ENCODE data around the gene GARIN1A.
"Not testable (repeated sequence)": the region's sequence is repeated elsewhere in the genome, so short reads cannot be mapped to it uniquely, and the experiment has no call there.

DNA sequence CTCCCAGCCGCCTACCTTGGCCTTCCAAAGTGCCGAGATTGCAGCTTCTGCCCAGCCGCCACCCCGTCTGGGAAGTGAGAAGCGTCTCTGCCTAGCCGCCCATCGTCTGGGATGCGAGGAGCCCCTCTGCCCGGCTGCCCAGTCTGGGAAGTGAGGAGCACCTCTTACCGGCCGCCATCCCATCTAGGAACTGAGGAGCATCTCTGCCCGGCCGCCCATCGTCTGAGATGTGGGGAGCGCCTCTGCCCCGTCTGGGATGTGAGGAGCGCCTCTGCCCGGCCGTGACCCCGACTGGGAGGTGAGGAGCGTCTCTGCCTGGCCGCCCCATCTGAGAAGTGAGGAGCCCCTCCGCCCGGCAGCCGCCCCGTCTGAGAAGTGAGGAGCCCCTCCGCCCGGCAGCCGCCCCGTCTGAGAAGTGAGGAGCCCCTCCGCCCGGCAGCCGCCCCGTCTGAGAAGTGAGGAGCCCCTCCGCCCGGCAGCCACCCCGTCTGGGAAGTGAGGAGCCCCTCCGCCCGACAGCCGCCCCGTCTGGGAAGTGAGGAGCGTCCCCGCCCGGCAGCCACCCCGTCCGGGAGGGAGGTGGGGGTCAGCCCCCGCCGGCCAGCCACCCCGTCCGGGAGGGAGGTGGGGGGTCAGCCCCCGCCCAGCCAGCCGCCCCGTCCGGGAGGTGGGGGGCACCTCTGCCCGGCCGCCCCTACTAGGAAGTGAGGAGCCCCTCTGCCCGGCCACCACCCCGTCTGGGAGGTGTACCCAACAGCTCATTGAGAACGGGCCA, 17.3 kb downstream of the GARIN1A start:
- not testable (repeated sequence) for TF ChIP-seq EZH2 (IDR thresholded peaks at IDR 0.05; ENCODE audit: low read depth)
- TF ChIP-seq, protein P1, sequence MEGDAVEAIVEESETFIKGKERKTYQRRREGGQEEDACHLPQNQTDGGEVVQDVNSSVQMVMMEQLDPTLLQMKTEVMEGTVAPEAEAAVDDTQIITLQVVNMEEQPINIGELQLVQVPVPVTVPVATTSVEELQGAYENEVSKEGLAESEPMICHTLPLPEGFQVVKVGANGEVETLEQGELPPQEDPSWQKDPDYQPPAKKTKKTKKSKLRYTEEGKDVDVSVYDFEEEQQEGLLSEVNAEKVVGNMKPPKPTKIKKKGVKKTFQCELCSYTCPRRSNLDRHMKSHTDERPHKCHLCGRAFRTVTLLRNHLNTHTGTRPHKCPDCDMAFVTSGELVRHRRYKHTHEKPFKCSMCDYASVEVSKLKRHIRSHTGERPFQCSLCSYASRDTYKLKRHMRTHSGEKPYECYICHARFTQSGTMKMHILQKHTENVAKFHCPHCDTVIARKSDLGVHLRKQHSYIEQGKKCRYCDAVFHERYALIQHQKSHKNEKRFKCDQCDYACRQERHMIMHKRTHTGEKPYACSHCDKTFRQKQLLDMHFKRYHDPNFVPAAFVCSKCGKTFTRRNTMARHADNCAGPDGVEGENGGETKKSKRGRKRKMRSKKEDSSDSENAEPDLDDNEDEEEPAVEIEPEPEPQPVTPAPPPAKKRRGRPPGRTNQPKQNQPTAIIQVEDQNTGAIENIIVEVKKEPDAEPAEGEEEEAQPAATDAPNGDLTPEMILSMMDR (conservative IDR thresholded peaks at IDR 0.05): not testable (repeated sequence)
